Activated CD8-positive, alpha-beta memory T cell treated with anti-CD3 and anti-CD28 coated beads, Interleukin-2, amount 10 ng/mL, durations not matched to agents 7 days and 5 days (primary cell): ENCODE results near the gene MYT1. TPM values are rescaled to one million over a fixed set of nuclear protein-coding genes. Genes with fewer than 3 reads are reported as not detected.
A peak's percentile ranks its signal among the peaks of the same experiment; 100 is the strongest.
"Not testable (repeated sequence)": the region's sequence is repeated elsewhere in the genome, so short reads cannot be mapped to it uniquely, and the experiment has no call there.

ENCODE experiments used
- ATAC-seq: fragments of 150-1000 bp; cut with Tn5 transposase; one replicate; pipeline ENCODE4 v1.10.0; 2021; ENCODE audit warnings: moderate library complexity
- CTCF ChIA-PET: fragments of 350-600 bp; sonication (Branson Sonifier 250); formaldehyde crosslinking; loops from one replicate; lab custom pipeline; 2021; ENCODE audit warnings: antibody characterized with exemption; lab: Charles Lee
- DNase-seq: peaks from one replicate; pipeline ENCODE4 v3.0.0-alpha.2; 2020
- H3K27ac Mint-ChIP-seq: one replicate; pipeline ENCODE4 v1.8.0; 2021; ENCODE audit warnings: mild to moderate bottlenecking, mixed read lengths
- H3K27me3 Mint-ChIP-seq: one replicate; pipeline ENCODE4 v1.8.0; 2021; ENCODE audit warnings: mixed read lengths
- H3K36me3 Mint-ChIP-seq: one replicate; pipeline ENCODE4 v1.8.0; 2021; ENCODE audit warnings: mild to moderate bottlenecking, mixed read lengths
- H3K4me1 Mint-ChIP-seq: one replicate; pipeline ENCODE4 v1.8.0; 2021; ENCODE audit warnings: mixed read lengths
- H3K4me3 Mint-ChIP-seq: one replicate; pipeline ENCODE4 v1.8.0; 2021; ENCODE audit warnings: mild to moderate bottlenecking, moderate library complexity, mixed read lengths
- H3K9me3 Mint-ChIP-seq: one replicate; pipeline ENCODE4 v1.8.0; 2022; ENCODE audit warnings: low read depth, mixed read lengths
- total RNA-seq, 2 experiments: library from RNA; stranded (reverse); gene quantifications; one replicate each; pipeline ENCODE4 v1.2.3, GENCODE V29; 2021

MYT1 gene
- total RNA-seq, 2 experiments from 2014 or later = not detected

DNA sequence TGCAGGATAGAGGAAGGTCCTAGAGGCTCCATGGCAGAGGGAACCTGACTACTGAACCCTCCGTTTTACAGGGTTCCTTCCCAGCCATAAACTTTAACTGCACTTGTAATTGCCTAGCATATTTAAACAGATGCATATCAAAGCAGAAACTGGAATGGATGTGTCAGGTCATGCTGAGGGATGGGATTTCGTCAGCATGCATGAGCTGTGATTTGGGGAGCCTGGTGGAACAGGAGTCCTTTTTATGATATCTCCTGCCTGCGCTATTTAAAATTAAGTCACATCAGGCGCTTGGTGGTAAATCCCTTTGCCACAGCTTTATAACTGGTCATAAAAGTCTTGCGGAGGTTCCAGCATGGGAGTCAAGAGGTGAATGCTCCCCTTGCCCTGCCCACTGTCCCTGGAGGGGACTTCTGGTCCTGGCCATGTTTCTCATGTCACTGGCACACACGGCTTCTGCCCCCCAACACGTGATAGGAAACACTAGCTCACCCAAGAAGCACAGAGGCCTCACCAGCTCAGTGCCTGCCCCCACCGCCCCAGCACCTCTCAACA, 65.3 kb downstream of the MYT1 start:
- Mint-ChIP-seq H3K4me3 (no peak overlapping the region), H3K4me1 (peaks cover under 1% of the 10 kb centered on the region), H3K36me3 (no peaks in the 10 kb centered on the region), H3K27me3 (no peaks in the 10 kb centered on the region), H3K9me3 (no peaks in the 10 kb centered on the region), H3K27ac (no peak overlapping the region)
- ATAC-seq (no peak), DNase-seq (no peak)
- CTCF ChIA-PET = no interaction called here

DNA sequence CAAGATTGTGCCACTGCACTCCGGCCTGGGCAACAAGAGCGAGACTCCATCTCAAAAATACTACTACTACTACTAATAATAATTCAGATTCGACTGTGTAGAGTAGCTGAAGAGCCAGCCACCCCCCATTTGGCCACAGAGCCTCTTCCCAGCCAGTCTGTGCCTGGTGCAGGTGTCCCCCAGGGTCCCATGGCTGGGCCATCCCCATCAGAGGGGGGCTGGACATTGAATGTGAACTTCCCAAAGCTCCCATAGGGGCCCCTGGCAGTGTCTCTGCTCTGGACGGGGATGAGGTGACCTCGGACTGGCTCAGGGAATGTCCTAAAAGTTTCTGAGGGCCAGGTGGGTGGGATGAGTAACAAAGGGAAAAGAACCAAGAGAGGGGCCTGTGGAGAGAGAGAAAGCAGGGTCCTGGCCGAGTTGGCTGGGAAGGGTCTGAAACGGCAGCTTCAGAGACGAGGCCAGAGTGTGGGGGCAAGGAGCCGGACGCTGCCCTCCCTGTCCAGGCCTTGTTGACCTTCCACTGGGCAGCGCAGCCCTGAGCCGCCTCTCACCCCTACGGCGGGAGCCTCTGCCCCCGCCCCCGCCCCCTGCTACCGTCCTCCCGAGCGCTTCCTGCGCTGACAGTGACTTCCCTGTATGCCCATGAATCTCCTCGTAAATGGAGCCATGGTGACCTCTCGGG, 66.4 kb downstream of the MYT1 start:
- no peak for ATAC-seq
- Mint-ChIP-seq H3K36me3 (no peaks in the 10 kb centered on the region), H3K4me1 (no peaks in the 10 kb centered on the region), H3K27me3 (no peaks in the 10 kb centered on the region), H3K27ac (no peak overlapping the region), H3K4me3 (no peak overlapping the region), H3K9me3 (no peaks in the 10 kb centered on the region)
- CTCF ChIA-PET = no interaction called here
- DNase-seq = no peak

GRCh38 chr20:64231621-64232550, 67.6 kb downstream of the MYT1 start:
- Mint-ChIP-seq H3K36me3 (no peaks in the 10 kb centered on the region), H3K9me3 (no peaks in the 10 kb centered on the region)
- no peak for DNase-seq

GRCh38 chr20:64232794-64233193, 68.5 kb downstream of the MYT1 start:
- no peaks in the 10 kb centered on the region for H3K4me1 Mint-ChIP-seq
- no peak for ATAC-seq
- no peaks in the 10 kb centered on the region for H3K27me3 Mint-ChIP-seq
- CTCF ChIA-PET = no interaction called here
- no peak for DNase-seq
- no peak overlapping the region for H3K27ac Mint-ChIP-seq
- H3K4me3 Mint-ChIP-seq = no peak overlapping the region
- H3K9me3 Mint-ChIP-seq = no peaks in the 10 kb centered on the region
- no peaks in the 10 kb centered on the region for H3K36me3 Mint-ChIP-seq

More at GRCh38 chr20:64231621-64232550, 67.6 kb downstream of the MYT1 start:
- H3K4me3 Mint-ChIP-seq = no peak overlapping the region
- ATAC-seq = no peak
- CTCF ChIA-PET = no interaction called here
- H3K27ac Mint-ChIP-seq = no peak overlapping the region
- no peaks in the 10 kb centered on the region for H3K4me1 Mint-ChIP-seq
- H3K27me3 Mint-ChIP-seq = no peaks in the 10 kb centered on the region

GRCh38 chr20:64233725-64234124, 69.5 kb downstream of the MYT1 start:
- H3K27me3 Mint-ChIP-seq = no peaks in the 10 kb centered on the region
- CTCF ChIA-PET = no interaction called here

GRCh38 chr20:64234291-64234791, 70.1 kb downstream of the MYT1 start:
- CTCF ChIA-PET = no interaction called here
- Mint-ChIP-seq H3K27me3 (no peaks in the 10 kb centered on the region), H3K4me1 (no peaks in the 10 kb centered on the region), H3K9me3 (no peaks in the 10 kb centered on the region), H3K4me3 (no peak overlapping the region), H3K27ac (no peak overlapping the region), H3K36me3 (no peaks in the 10 kb centered on the region)
- no peak for ATAC-seq
- no peak for DNase-seq

More at GRCh38 chr20:64233725-64234124, 69.5 kb downstream of the MYT1 start:
- no peak for DNase-seq
- Mint-ChIP-seq H3K9me3 (no peaks in the 10 kb centered on the region), H3K4me1 (no peaks in the 10 kb centered on the region), H3K27ac (no peak overlapping the region), H3K36me3 (no peaks in the 10 kb centered on the region), H3K4me3 (no peak overlapping the region)
- peak; percentile 16 for ATAC-seq

- H3K27me3 Mint-ChIP-seq, H3K4me1 Mint-ChIP-seq, ATAC-seq, H3K9me3 Mint-ChIP-seq, H3K4me3 Mint-ChIP-seq, H3K27ac Mint-ChIP-seq, DNase-seq, CTCF ChIA-PET, H3K36me3 Mint-ChIP-seq: not testable (repeated sequence)
Measured at GRCh38 chr20:64234921-64235565, 70.8 kb downstream of the MYT1 start.

DNA sequence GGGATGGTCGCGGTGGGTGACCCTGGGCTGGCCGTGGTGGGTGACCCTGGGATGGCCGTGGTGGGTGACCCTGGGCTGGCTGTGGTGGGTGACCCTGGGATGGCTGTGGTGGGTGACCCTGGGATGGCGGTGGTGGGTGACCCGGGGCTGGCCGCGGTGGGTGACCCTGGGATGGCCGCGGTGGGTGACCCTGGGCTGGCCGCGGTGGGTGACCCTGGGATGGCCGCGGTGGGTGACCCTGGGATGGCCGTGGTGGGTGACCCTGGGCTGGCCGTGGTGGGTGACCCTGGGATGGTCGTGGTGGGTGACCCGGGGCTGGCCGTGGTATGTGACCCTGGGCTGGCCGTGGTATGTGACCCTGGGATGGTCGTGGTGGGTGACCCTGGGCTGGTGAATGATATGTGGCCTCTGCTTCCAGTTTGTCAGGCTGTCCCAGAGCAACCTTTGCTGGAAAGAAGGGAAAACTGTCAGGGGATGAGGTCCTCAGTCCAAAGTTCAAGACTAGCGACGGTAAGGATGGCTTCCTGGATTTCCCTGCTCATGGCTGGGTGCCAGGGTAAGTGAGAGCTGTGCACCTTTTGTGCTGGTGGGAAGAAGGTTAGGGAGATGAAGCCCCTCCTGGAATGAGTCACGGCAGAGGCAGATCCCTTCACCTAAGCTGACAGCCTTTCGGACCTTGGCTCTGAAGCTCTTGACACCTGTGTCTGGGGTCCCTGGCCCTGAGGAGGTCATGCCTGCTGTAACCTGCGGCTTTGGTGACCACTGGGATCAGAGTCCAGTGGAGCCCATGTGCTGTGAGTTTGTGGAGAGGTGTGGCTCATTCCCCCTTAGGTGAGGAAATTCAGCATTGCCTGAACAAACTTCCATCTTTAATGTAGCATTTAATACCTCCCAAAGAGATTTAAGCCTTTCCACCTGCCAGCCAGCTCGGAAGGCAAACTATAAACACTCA, 72.2 kb downstream of the MYT1 start:
- Mint-ChIP-seq H3K4me3 (no peak overlapping the region), H3K4me1 (no peaks in the 10 kb centered on the region), H3K36me3 (no peaks in the 10 kb centered on the region), H3K27ac (no peak overlapping the region), H3K27me3 (no peaks in the 10 kb centered on the region), H3K9me3 (no peaks in the 10 kb centered on the region)
- DNase-seq (no peak), ATAC-seq (no peak)
- CTCF ChIA-PET = no interaction called here

- H3K9me3 Mint-ChIP-seq = no peaks in the 10 kb centered on the region
- H3K4me3 Mint-ChIP-seq = no peak overlapping the region
- no peak for ATAC-seq
- H3K27ac Mint-ChIP-seq = no peak overlapping the region
- H3K36me3 Mint-ChIP-seq = no peaks in the 10 kb centered on the region
- no peak for DNase-seq
- peaks cover 5% of the 10 kb centered on the region for H3K27me3 Mint-ChIP-seq
- H3K4me1 Mint-ChIP-seq = no peaks in the 10 kb centered on the region
- CTCF ChIA-PET = no interaction called here
Measured at GRCh38 chr20:64237316-64237715, 73.1 kb downstream of the MYT1 start.

DNA sequence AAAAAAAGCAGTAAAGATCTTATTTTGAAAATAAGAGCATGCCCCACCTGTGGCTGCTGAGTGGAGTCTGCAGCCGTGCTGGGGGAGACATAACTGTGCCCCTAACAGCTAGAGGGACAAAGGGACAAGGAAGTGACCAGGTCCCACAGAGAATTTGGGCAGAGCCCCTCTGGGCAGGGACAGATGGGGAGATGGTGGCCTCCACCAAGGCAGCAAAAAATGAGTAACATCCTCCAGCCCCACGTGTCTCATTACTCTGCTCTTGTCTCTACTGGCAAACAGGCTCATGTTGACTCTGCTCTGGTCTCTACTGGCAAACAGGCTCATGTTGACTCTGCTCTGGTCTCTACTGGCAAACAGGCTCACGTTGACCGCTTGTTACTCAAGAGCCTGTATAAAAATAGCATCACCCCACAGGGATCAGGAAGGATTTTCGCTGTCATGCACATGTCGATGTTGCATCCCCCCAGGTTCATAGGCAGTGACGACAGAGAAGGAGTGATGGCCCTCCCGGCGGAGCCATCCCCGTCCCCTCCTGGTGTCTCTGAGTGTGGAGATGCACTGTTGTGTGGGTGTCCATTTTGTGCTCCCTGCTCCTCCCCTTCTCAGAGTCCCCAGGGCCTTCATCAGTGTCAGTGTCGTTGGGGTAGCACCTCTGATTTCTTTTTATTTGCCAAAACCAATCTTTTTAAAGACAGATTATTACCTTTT, 74.0 kb downstream of the MYT1 start:
- CTCF ChIA-PET = no interaction called here
- no peaks in the 10 kb centered on the region for H3K4me1 Mint-ChIP-seq
- H3K4me3 Mint-ChIP-seq = no peak overlapping the region
- no peaks in the 10 kb centered on the region for H3K36me3 Mint-ChIP-seq
- ATAC-seq (no peak), DNase-seq (no peak)
- H3K9me3 Mint-ChIP-seq = no peaks in the 10 kb centered on the region
- H3K27ac Mint-ChIP-seq = no peak overlapping the region
- H3K27me3 Mint-ChIP-seq = peaks cover 8% of the 10 kb centered on the region

DNA sequence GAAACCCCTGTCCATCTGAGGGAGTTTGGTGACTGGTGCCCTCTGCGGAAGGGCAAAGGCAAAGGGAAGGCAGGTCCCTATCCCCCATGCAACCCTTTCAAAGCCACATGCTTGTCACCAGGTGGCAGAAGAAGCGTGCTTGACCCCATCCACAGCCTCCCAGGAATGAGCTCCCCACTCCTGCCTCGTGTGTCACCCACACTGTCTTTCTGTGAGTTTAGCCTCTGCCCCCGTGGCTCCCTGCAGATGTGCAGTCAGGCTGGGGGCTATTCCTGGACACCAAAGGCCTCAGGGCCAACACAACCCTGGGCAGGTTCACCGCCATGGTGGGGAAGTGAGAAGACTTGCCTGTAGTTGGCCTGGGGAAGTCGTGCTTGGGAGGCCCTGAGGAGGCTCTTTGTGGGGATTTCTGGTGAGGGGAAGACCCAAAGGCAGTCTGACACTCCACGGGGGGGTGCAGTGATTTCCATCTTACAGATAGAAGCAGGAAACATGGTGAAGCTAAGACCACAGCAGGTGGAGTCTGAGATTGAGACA, 74.7 kb downstream of the MYT1 start:
- CTCF ChIA-PET = no interaction called here
- H3K36me3 Mint-ChIP-seq = no peaks in the 10 kb centered on the region
- no peaks in the 10 kb centered on the region for H3K4me1 Mint-ChIP-seq
- H3K4me3 Mint-ChIP-seq = no peak overlapping the region
- H3K9me3 Mint-ChIP-seq = no peaks in the 10 kb centered on the region
- peaks cover 9% of the 10 kb centered on the region for H3K27me3 Mint-ChIP-seq
- no peak for DNase-seq
- ATAC-seq = no peak
- no peak overlapping the region for H3K27ac Mint-ChIP-seq
